Myocyte (in vitro differentiated cells): ENCODE data around the gene BRME1. TPM values are rescaled to one million over a fixed set of nuclear protein-coding genes. Genes with fewer than 3 reads are reported as not detected.
A peak's percentile ranks its signal among the peaks of the same experiment; 100 is the strongest.

ENCODE experiments used
- DNase-seq: peaks from one replicate; pipeline ENCODE4 v3.0.0-alpha.2; 2012; ENCODE audit warnings: low read depth
- polyA plus RNA-seq: library from polyadenylated mRNA; unstranded; fragments of >200 nt; gene quantifications from one replicate; pipeline ENCODE4 v1.2.1, GENCODE V29; 2012; ENCODE audit warnings: missing spikeins
- total RNA-seq: library from RNA; depleted of rRNA; stranded (reverse); fragments of >200 nt; gene quantifications from 2 replicates; pipeline ENCODE4 v1.2.3, GENCODE V29; 2014

The BRME1 gene
- 0.43 and 1.0 TPM in 2 replicates for total RNA-seq
- polyA plus RNA-seq, result 0.95 TPM

- DNase-seq, result peak; percentile 87
Measured at GRCh38 chr19:13905634-13906520, at the start of gene BRME1, which contains the start of gene CC2D1A. Gene BRME1 (minus strand): TSS chr19:13906117. CDS start chr19:13904892, 1,225 bp downstream. Gene CC2D1A (plus strand): TSS chr19:13906201. CDS start chr19:13906442, 241 bp downstream.

DNA sequence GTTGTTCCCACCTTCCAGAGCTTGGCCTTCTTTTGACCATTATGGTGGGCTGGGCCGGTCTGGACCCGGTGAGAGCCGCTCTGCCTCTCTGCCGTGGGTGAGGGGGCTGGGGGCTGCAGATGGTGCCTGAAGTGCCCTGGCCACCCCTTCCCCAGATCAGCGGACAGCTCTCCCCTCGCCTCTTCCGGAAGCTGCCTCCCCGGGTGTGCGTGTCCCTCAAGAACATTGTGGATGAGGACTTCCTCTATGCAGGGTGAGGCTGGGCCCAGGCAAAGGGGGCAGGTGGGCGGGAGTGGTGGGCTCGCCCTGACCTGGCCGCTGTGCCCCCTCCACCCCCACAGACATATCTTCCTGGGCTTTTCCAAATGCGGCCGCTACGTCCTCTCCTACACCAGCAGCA lies 48.3 kb upstream of the BRME1 start:
- DNase-seq, result no peak

GRCh38 chr19:13952931-13953531 lies 47.1 kb upstream of the BRME1 start:
- DNase-seq, result peak; percentile 56

- DNase-seq, result peak; percentile 100
Measured at GRCh38 chr19:13952154-13952930, 46.4 kb upstream of the BRME1 start, which contains the start of gene DCAF15. Gene DCAF15 (plus strand): TSS chr19:13952509. CDS start chr19:13952513, 4 bp downstream.

DNA sequence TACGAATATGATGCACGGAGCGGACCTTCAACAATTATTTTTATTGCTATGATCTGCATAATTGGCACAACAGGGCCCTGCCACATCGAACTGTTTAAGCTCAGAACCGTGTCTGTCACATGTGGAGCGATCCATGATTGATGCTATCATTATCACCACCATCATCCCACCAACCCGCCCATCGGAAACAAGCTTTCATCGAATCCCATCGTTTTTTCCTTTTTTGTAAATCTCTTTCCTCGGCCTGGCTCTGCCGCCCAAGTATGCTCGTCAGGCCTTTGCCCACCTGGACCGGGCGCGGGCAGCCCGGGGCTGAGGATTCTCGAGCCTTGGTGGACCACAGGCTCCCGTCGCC lies 45.9 kb upstream of the BRME1 start:
- DNase-seq, result no peak

DNA sequence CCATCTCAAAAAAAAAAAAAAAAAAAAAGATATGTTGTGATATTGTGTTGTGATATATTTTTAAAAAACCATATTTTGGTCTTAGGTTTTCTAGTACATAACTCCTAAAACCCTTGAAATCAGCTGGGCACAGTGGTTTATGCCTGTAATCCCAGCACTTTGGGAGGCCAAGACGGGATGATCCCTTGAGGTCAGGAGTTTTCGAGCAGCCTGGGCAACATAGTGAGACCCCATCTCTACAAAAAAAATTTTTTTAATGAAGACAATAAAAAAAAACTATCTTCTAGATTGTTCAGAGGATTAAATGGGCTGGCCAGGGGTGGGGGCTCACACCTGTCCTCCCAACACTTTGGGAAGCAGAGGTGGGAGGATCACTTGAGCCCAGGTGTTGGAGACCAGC lies 45.1 kb upstream of the BRME1 start:
- no peak for DNase-seq

DNA sequence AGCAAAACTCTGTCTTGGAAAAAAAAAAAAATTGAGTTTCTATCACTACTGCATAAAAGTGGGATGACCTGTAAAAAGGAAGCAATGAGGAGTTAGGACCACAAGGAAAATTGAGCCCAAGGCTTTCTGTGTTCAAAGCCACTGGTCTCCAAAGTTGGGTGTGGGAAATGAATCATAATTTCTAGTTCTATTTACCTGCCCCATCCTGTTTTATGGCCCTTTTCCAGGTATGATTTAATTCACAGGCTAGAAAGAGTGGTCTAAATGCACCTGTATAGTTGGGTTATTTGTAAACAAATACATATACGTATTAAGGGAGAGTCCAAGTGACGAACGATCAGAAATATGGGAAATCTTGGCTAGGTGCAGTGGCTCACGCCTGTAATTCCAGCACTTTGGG lies 40.5 kb upstream of the BRME1 start:
- DNase-seq, result no peak

- no peak for DNase-seq
Measured at GRCh38 chr19:13942023-13942684, 36.2 kb upstream of the BRME1 start.

- peak; percentile 83 for DNase-seq
Measured at GRCh38 chr19:13938301-13939064, 32.6 kb upstream of the BRME1 start, which contains the start of gene PODNL1. Gene PODNL1 (minus strand): TSS chr19:13938417. CDS start chr19:13938181, 236 bp downstream.

- peak; percentile 7 for DNase-seq
Measured at GRCh38 chr19:13937479-13938300, 31.8 kb upstream of the BRME1 start.

DNA sequence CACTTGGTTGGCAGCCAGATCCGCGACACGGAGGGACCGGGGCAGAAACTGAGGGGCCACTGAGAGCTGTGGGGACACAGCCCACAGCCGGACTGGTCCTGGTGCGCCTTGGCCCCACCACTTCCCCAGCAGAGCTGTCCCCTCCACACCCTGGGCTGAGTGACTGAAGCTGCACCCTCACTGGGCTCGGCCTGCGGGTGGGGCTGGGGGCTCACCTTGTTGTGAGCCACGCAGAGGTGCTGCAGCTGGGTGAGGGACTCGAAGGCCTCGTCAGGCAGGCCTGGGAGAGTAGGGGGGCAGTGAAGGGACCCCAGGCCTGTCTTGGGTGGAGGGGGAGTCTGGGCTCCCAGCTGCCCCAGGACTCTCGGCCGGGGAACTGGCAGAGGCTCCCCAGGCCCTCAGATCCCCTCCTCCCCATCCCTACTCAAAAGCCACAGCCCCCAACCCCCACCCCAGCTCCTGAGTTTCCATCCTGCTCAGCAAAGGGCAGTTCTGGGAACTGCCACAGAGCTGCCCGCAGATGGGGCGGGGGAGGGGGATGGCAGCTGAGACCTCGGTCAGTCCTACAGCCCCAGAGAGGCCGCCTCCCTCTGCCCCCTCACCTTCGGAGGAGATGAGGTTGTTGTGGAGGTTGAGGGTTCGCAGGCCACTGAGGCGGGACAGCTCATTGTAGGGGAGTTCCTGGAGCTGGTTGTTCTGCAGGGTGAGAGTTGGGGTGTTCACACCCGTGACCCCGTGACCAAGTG lies 30.0 kb upstream of the BRME1 start:
- DNase-seq, result peak; percentile 50

- DNase-seq, result no peak
Measured at GRCh38 chr19:13934785-13935109, 28.8 kb upstream of the BRME1 start.

DNA sequence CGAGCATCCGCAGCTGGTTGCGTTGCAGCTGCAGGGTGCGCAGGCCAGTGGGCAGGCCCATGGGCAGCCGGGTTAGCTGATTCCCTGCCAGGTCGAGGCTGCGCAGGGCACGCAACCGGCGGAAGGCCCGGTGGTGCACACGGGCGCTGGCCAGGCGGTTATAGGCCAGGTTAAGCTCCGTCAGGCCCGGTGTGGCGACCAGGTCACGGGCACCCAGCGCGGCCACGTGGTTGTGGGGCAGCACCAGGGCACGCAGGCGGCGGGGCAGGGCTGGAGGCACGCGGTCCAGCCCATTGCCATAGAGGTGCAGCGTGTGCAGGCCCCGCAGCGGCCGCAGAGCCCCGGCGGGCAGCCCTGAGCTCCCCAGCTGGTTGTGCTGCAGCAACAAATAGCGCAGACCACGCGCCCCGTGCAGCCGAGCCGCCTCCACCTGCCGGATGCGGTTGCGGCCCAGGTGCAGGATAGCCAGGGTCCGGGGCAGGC lies 27.0 kb upstream of the BRME1 start:
- no peak for DNase-seq

- DNase-seq, result no peak
Measured at GRCh38 chr19:13932149-13932637, 26.3 kb upstream of the BRME1 start.

- DNase-seq, result no peak
Measured at GRCh38 chr19:13931391-13932148, 25.7 kb upstream of the BRME1 start.

- DNase-seq, result no peak
Measured at GRCh38 chr19:13930402-13930801, 24.5 kb upstream of the BRME1 start.

DNA sequence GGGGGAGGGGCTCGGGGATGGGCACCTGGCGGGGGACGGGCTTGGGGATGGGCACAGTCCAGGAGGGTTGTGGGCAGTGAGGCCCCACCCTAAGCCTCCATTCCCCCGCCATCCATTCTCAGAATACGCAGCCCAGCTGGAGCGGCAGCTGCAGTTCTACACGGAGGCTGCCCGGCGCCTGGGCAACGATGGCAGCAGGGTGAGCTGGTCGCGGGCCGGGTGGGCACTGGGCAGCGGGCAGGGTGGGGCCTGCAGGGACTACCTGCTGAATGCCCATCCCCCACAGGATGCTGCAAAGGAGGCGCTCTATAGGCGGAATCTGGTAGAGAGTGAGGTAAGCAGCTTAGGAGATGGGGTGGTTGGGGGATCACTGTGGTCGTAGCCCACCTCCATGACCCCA lies 24.0 kb upstream of the BRME1 start:
- DNase-seq, result no peak

DNA sequence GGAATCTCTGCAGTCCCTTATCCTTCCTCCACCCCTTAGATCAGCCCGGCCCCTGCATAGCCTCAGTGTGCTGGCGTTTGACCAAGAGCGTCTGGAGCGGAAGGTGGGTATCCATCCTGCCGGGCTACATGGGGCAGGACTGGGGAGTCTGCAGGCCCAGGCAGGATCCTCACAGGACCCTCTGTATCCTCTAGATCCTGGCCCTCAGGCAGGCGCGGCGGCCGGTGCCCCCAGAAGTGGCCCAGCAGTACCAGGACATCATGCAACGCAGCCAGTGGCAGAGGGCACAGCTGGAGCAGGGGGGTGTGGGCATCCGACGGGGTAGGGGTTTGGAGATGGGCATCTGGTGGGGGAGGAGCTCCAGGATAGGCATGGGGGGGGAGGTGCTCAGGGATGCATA lies 23.4 kb upstream of the BRME1 start:
- DNase-seq, result no peak
